GM12865 (cell line): ENCODE measurements around the gene SCARB1.

Source experiments
- DNase-seq: peaks from one replicate; pipeline ENCODE4 v3.0.0; 2010; ENCODE audit warnings: low read depth
- H3K4me3 ChIP-seq: 2 replicates; pipeline ENCODE4 v1.5.1; 2011; ENCODE audit warnings: mild to moderate bottlenecking, low read depth, low read length, control low read depth
- TF ChIP-seq, protein P1 (sequence below): IDR thresholded peaks from 2 replicates; pipeline ENCODE4 v1.5.1; 2011; ENCODE audit warnings: low read length, control low read depth, low read depth, inconsistent platforms; ENCODE audit not compliant: insufficient read depth; ENCODE audit errors: missing control alignments

Gene SCARB1

DNA sequence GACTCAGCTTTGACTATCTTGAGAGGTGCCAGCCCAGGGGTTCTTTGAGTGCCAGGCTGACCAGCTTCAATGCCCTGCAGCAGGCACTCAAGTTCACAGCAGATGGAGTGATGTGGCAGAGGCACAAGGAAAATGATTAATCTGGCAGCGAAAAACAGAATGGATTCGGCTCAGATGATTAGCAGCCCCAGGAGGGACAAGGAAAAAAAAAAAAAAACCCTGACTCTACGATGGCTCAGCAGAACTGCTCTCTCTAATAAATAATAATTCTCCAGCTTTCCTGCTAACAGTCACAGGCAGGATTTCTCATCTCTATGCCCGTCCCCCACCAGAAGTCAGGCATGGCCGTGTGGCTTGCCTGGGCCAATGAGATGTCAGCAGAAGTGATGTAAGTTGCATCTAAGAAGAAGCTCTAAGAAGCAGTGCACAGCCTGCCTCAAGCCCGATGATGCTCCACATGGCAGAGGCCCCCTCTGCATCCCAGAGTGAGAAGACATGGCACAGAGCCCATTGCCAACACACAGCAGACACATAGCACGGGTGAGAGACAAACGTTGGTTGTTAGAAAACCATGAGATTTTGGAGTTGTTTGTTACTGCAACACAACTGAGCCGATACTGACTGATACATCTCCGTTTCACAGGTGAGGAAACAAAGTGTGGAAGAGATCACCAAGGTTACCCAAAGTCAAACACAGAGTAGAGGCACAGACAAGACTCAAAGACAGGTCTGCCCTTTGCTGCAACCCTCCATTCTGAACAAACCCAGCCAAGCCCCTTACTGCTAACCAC, 111.0 kb downstream of the SCARB1 start:
- TF ChIP-seq, protein P1, sequence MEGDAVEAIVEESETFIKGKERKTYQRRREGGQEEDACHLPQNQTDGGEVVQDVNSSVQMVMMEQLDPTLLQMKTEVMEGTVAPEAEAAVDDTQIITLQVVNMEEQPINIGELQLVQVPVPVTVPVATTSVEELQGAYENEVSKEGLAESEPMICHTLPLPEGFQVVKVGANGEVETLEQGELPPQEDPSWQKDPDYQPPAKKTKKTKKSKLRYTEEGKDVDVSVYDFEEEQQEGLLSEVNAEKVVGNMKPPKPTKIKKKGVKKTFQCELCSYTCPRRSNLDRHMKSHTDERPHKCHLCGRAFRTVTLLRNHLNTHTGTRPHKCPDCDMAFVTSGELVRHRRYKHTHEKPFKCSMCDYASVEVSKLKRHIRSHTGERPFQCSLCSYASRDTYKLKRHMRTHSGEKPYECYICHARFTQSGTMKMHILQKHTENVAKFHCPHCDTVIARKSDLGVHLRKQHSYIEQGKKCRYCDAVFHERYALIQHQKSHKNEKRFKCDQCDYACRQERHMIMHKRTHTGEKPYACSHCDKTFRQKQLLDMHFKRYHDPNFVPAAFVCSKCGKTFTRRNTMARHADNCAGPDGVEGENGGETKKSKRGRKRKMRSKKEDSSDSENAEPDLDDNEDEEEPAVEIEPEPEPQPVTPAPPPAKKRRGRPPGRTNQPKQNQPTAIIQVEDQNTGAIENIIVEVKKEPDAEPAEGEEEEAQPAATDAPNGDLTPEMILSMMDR, result no peak
- no peak for DNase-seq
- no peak overlapping the region for H3K4me3 ChIP-seq

- H3K4me3 ChIP-seq, result no peak overlapping the region
- TF ChIP-seq, protein P1, result no peak
- no peak for DNase-seq
Observed at GRCh38 chr12:124751654-124752355, 111.9 kb downstream of the SCARB1 start.

- no peak for DNase-seq
- TF ChIP-seq, protein P1, result peak; percentile 14
- no peak overlapping the region for H3K4me3 ChIP-seq
Observed at GRCh38 chr12:124750787-124751471, 112.7 kb downstream of the SCARB1 start.

- TF ChIP-seq, protein P1, result no peak
- no peak for DNase-seq
- H3K4me3 ChIP-seq, result no peak overlapping the region
Observed at GRCh38 chr12:124750149-124750656, 113.5 kb downstream of the SCARB1 start.

GRCh38 chr12:124749725-124750124, 113.9 kb downstream of the SCARB1 start:
- DNase-seq, result no peak
- TF ChIP-seq, protein P1, result no peak
- H3K4me3 ChIP-seq, result no peak overlapping the region

- DNase-seq, result no peak
- no peak overlapping the region for H3K4me3 ChIP-seq
- TF ChIP-seq, protein P1, result no peak
Observed at GRCh38 chr12:124747426-124748161, 116.1 kb downstream of the SCARB1 start.
